Activated naive CD4-positive, alpha-beta T cell (primary cell): Measurements from ENCODE around the gene CBX6.

ENCODE experiments used
- DNase-seq, 4 experiments: peaks; one replicate each; lab custom pipeline; 2025; lab: John Stamatoyannopoulos, UW

Gene CBX6

DNA sequence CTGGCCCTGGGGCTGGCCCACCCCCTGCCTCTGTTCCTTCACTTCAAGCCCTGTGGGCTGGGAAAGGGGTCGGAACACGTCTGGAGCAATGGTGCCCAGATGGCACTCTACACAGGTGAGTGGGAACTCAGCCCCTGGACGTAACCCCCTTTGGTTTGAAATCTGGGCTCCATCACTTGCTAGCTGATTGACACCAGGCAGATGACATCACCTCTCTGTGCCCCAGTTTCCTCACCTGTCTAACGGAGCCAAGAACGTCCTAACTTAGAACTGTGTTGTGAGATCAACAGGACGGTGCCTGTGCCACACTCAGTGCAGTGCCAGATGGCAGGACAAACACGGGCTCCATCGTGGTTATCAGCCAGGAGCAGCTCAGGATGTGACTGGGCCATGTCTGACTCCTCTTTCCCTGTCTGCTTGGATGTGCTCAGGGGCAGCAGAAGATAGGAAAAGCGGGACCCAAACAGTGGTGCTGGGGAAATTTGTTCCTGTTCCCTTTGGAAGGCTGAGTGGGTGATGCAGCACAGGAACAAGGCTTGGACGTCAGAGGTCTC lies 52.6 kb downstream of the CBX6 start:
- DNase-seq: no peak

DNA sequence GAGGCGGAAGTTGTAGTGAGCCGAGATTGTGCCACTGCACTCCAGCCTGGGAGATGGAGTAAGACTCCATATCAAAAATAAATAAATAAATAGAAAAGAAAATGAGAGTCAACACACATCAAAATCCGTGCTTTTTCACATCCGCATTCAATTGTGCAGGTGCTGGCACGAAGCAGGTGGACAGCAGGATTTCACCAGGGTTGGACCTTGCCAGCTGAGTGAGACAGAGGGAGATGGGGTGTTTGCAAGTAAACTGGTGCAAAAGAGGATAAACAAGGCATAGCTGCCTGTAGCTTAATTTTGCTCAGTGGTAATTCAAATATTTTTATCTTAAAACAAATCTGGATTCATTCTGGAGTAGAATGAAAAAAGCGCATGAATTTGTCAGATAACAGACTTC lies 54.8 kb downstream of the CBX6 start:
- DNase-seq: no peak

DNA sequence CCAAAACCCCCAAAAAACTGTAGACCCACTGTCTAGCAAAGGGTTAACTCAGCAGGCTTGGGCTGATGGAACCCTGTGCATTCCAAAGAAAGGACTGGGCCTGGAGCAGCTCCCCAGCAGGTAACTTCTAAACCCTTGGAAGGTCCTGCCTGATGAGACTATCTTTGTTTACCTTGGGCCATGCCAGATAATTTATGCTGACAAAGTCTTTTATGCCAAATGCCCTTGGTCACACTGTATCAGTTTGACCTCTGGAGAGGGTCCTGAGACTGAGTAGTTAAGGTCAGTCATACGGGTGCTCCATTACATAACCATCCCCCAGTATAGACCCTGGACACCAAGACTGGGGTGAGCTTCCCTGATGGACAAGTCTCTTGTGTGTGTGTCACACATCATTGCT lies 56.2 kb downstream of the CBX6 start:
- no peak for DNase-seq
